HL-60 (cell line): ENCODE data around the gene SH3RF1.

ENCODE experiments used
- DNase-seq, 2 experiments: peaks; one replicate each; pipeline ENCODE4 v3.0.0-alpha.2; 2010 to 2020; ENCODE audit warnings: low read depth in 1 of 2, low spot score in 1 of 2
- H3K27ac ChIP-seq: fragments of 250-450 bp; sonication (Bioruptor Pico); replicated peaks from 2 replicates; pipeline ENCODE4 v1.5.1; 2020; ENCODE audit warnings: mild to moderate bottlenecking, moderate library complexity
- H3K27me3 ChIP-seq: fragments of 250-450 bp; sonication (Bioruptor Pico); 2 replicates; pipeline ENCODE4 v1.5.1; 2021; ENCODE audit warnings: mild to moderate bottlenecking, moderate library complexity; ENCODE audit not compliant: insufficient read depth, poor library complexity, severe bottlenecking
- H3K4me3 ChIP-seq: replicated peaks from 2 replicates; pipeline ENCODE4 v1.5.1; 2011; ENCODE audit warnings: mild to moderate bottlenecking, control low read depth, low read length; ENCODE audit not compliant: insufficient read depth
- GABPA ChIP-seq: IDR thresholded peaks from 2 replicates; pipeline ENCODE4 v1.6.1; 2012; ENCODE audit warnings: low read depth
- POLR2AphosphoS5 ChIP-seq: IDR thresholded peaks from 2 replicates; pipeline ENCODE4 v1.6.1; 2012; ENCODE audit warnings: low read depth
- REST ChIP-seq: IDR thresholded peaks from 2 replicates; pipeline ENCODE4 v1.6.1; 2012; ENCODE audit warnings: low read depth; ENCODE audit not compliant: insufficient replicate concordance
- SPI1 ChIP-seq: IDR thresholded peaks from 2 replicates; pipeline ENCODE4 v1.6.1; 2012; ENCODE audit warnings: low read depth, mild to moderate bottlenecking, borderline replicate concordance
- TF ChIP-seq, protein P1 (sequence below): IDR thresholded peaks from one replicate; pipeline ENCODE4 v1.5.1; 2011; ENCODE audit warnings: low read length, control low read depth, inconsistent platforms; ENCODE audit not compliant: insufficient read depth

The SH3RF1 gene

DNA sequence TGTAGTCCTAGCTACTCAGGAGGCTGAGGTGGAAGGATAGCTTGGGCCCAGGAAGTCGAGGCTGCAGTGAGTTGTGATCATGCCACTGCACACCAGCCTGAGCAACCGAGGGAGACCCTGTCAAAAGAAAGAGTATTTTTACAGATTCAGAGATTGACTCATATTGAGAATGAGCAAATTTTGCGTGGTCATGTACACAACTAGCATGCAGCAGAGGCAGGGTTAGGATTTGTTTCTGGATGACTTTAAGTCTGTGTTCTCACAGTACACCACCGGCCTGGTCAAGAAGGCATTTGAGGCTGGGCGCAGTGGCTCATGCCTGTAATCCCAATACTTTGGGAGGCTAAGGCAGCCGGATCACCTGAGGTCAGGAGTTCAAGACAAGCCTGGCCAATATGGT, 215.9 kb downstream of the SH3RF1 start:
- Histone ChIP-seq H3K27ac (no peak overlapping the region), H3K27me3 (no peaks in the 10 kb centered on the region), H3K4me3 (no peak overlapping the region)
- DNase-seq: no peak
- TF ChIP-seq, protein P1, sequence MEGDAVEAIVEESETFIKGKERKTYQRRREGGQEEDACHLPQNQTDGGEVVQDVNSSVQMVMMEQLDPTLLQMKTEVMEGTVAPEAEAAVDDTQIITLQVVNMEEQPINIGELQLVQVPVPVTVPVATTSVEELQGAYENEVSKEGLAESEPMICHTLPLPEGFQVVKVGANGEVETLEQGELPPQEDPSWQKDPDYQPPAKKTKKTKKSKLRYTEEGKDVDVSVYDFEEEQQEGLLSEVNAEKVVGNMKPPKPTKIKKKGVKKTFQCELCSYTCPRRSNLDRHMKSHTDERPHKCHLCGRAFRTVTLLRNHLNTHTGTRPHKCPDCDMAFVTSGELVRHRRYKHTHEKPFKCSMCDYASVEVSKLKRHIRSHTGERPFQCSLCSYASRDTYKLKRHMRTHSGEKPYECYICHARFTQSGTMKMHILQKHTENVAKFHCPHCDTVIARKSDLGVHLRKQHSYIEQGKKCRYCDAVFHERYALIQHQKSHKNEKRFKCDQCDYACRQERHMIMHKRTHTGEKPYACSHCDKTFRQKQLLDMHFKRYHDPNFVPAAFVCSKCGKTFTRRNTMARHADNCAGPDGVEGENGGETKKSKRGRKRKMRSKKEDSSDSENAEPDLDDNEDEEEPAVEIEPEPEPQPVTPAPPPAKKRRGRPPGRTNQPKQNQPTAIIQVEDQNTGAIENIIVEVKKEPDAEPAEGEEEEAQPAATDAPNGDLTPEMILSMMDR: no peak
- TF ChIP-seq POLR2AphosphoS5: no peak
- TF ChIP-seq REST: no peak
- no peak for TF ChIP-seq GABPA
- TF ChIP-seq SPI1: no peak

- Histone ChIP-seq H3K4me3 (no peak overlapping the region), H3K27ac (no peak overlapping the region), H3K27me3 (no peaks in the 10 kb centered on the region)
- TF ChIP-seq REST (no peak), GABPA (no peak), POLR2AphosphoS5 (no peak), SPI1 (no peak)
- TF ChIP-seq, protein P1: no peak
- no peak for DNase-seq
Observed at GRCh38 chr4:169052594-169052945, 218.2 kb downstream of the SH3RF1 start.

- H3K27ac ChIP-seq: no peak overlapping the region
- no peak for TF ChIP-seq REST
- no peak for TF ChIP-seq SPI1
- TF ChIP-seq, protein P1: no peak
- TF ChIP-seq GABPA: no peak
- H3K27me3 ChIP-seq: no peaks in the 10 kb centered on the region
- no peak overlapping the region for H3K4me3 ChIP-seq
- no peak for DNase-seq
Observed at GRCh38 chr4:169051761-169052593, 218.8 kb downstream of the SH3RF1 start.
